Esophagus muscularis mucosa (tissue), 4 donors: ENCODE data around the gene VAMP8. TPM values are rescaled to one million over a fixed set of nuclear protein-coding genes. Genes with fewer than 3 reads are reported as not detected.
A peak's percentile ranks its signal among the peaks of the same experiment; 100 is the strongest.

ENCODE experiments used
- DNase-seq: peaks from one replicate; pipeline ENCODE4 v3.0.0-alpha.2; 2017; ENCODE audit errors: extremely low spot score
- H3K27ac ChIP-seq, 4 donors: fragments of 200-600 bp; sonication (generic); replicated peaks in 1 of 4; 1 replicate in 3 of 4; 2 replicates in 1 of 4; pipeline ENCODE4 v1.5.1; 2016 to 2019; ENCODE audit warnings: mild to moderate bottlenecking in 1 of 4
- H3K27me3 ChIP-seq, 4 donors: fragments of 200-600 bp; sonication (generic); one replicate each; pipeline versions ENCODE4 v1.5.1 to v1.6.0; 2016 to 2019
- H3K36me3 ChIP-seq, 4 donors: fragments of 200-600 bp; sonication (generic); one replicate each; pipeline ENCODE4 v1.5.1; 2016 to 2019
- H3K4me1 ChIP-seq, 4 donors: fragments of 200-600 bp; sonication (generic); one replicate each; pipeline ENCODE4 v1.5.1; 2016 to 2019
- H3K4me3 ChIP-seq, 4 donors: fragments of 200-600 bp; sonication (generic); 1 replicate in 2 of 4; 2 replicates in 2 of 4; pipeline ENCODE4 v1.5.1; 2016 to 2019; ENCODE audit warnings: mild to moderate bottlenecking in 4 of 4, moderate library complexity in 1 of 4
- H3K9me3 ChIP-seq, 4 donors: fragments of 200-600 bp; sonication (generic); 1 replicate in 3 of 4; 2 replicates in 1 of 4; pipeline ENCODE4 v1.5.1; 2016 to 2019
- EP300 ChIP-seq: sonication (generic); formaldehyde crosslinking; IDR thresholded peaks from one replicate; pipeline ENCODE4 v1.6.1; 2017; ENCODE audit warnings: antibody characterized with exemption
- POLR2A ChIP-seq: fragments of 450-650 bp; IDR thresholded peaks from one replicate; pipeline ENCODE4 v1.6.1; 2017; ENCODE audit warnings: antibody characterized with exemption, moderate library complexity, mild to moderate bottlenecking, low read depth
- POLR2AphosphoS5 ChIP-seq, 2 donors: sonication (generic); formaldehyde crosslinking; IDR thresholded peaks; one replicate each; pipeline ENCODE4 v1.6.1; 2017; ENCODE audit warnings: antibody characterized with exemption in 2 of 2
- WGBS: methylation state at CpG from one replicate; pipeline ENCODE4 v1.1.5; 2018; 5-methylcytosine and 5-hydroxymethylcytosine counted together
- intact Hi-C: fragments of 100-400 bp; cut with DNase I; formaldehyde crosslinking; loops from one replicate; pipeline ENCODE4 v1.15.1; 2023
- total RNA-seq, 4 donors: library from RNA; depleted of rRNA; stranded (reverse); fragments of >200 nt; gene quantifications; one replicate each; pipeline versions ENCODE4 v1.1.0 to v1.2.1, GENCODE V29; 2016
- TF ChIP-seq, protein P1 (sequence below), 3 experiments: fragments of 200-600 bp in 2 of 3; fragments of 450-650 bp in 1 of 3; sonication (generic) in 2 of 3; IDR thresholded peaks; one replicate each; pipeline ENCODE4 v1.5.1; 2017 to 2019; ENCODE audit warnings: antibody characterized with exemption in 3 of 3, mild to moderate bottlenecking in 2 of 3, moderate library complexity in 1 of 3

Gene VAMP8
- total RNA-seq, 4 donors from 2014 or later = 4.8 to 15.6 (median 8.3) TPM

- Histone ChIP-seq H3K27me3 (no peaks in the 10 kb centered on the region), H3K27ac (peak overlapping the region; percentile 88 to 97 (median 90)), H3K4me3 (peak overlapping the region; percentile 65 to 94 (median 80)), H3K36me3 (peaks cover 15 to 40% (median 34%) of the 10 kb centered on the region in 4 donors), H3K4me1 (peaks cover 51 to 63% (median 57%) of the 10 kb centered on the region in 4 donors), H3K9me3 (no peaks in the 10 kb centered on the region)
- no peak for DNase-seq
- TF ChIP-seq EP300 (no peak), POLR2AphosphoS5 (IDR thresholded peaks at IDR 0.05) (no peak), POLR2A (no peak)
- TF ChIP-seq, protein P1, sequence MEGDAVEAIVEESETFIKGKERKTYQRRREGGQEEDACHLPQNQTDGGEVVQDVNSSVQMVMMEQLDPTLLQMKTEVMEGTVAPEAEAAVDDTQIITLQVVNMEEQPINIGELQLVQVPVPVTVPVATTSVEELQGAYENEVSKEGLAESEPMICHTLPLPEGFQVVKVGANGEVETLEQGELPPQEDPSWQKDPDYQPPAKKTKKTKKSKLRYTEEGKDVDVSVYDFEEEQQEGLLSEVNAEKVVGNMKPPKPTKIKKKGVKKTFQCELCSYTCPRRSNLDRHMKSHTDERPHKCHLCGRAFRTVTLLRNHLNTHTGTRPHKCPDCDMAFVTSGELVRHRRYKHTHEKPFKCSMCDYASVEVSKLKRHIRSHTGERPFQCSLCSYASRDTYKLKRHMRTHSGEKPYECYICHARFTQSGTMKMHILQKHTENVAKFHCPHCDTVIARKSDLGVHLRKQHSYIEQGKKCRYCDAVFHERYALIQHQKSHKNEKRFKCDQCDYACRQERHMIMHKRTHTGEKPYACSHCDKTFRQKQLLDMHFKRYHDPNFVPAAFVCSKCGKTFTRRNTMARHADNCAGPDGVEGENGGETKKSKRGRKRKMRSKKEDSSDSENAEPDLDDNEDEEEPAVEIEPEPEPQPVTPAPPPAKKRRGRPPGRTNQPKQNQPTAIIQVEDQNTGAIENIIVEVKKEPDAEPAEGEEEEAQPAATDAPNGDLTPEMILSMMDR (IDR thresholded peaks at IDR 0.05) = no peak
- intact Hi-C loops = loop anchor here (5.0 kb wide), 2 partner anchors 33 to 48 kb away; partner anchors contain the start of gene GGCX
- 20% methylated on average over 9 of the region's 13 CpGs for WGBS
Observed at GRCh38 chr2:85594715-85595300, 17.4 kb downstream of the VAMP8 start.

DNA sequence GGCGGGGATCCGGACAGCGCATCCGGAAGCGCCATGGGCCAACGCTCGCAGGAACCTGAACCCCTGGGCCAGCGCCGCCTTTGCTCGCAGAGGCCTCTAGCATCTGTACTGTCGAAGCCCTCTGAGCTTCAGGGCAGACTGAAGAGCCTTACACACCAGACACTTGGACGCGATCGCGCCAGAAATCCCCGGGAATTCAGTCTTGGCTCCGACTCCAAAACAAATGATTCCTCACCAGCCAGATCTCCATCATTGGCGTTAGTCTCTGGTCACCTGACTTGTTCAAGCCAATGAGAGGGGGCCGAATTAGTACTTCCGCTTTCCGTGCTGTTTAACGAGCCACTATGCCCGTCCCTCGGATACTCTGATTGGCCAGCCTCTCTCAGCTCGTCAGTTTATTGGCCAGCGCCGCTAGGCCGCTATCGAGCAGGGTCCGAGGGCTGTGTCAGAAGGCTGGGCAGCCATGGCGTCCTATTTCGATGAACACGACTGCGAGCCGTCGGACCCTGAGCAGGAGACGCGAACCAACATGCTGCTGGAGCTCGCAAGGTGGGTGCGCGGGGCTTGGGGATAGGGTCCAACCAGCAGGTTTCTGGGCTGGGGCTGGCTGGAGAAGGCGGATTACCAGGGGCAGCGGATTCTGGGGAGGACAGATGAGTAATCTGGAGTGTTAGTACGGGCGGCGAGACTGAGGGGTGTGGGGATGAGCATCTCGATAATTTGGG is 18.1 kb downstream of the VAMP8 start, which contains the start of gene RNF181:
Gene RNF181 (plus strand): TSS at position 445 of the 725 bp plus-strand sequence. CDS start 19 bp downstream, at position 464.
- Histone ChIP-seq H3K9me3 (no peaks in the 10 kb centered on the region), H3K4me1 (peaks cover 44 to 61% (median 53%) of the 10 kb centered on the region in 4 donors), H3K36me3 (peaks cover 15 to 46% (median 41%) of the 10 kb centered on the region in 4 donors), H3K27ac (peak within 1 kb of the TSS; percentile 88 to 97 (median 90)), H3K27me3 (no peaks in the 10 kb centered on the region), H3K4me3 (peak within 1 kb of the TSS; percentile 65 to 94 (median 80))
- WGBS = under 1% methylated on average over 29 of the region's 47 CpGs
- intact Hi-C loops = loop anchor here (5.0 kb wide), 1 partner anchor 33 kb away; the partner anchor contains the start of gene GGCX
- peak; percentile 99 for DNase-seq
- TF ChIP-seq EP300 = no peak
- TF ChIP-seq POLR2AphosphoS5 (IDR thresholded peaks at IDR 0.05) = peak; percentile 87 to 97
- TF ChIP-seq POLR2A = peak; percentile 80
- TF ChIP-seq, protein P1 (IDR thresholded peaks at IDR 0.05) = no peak

DNA sequence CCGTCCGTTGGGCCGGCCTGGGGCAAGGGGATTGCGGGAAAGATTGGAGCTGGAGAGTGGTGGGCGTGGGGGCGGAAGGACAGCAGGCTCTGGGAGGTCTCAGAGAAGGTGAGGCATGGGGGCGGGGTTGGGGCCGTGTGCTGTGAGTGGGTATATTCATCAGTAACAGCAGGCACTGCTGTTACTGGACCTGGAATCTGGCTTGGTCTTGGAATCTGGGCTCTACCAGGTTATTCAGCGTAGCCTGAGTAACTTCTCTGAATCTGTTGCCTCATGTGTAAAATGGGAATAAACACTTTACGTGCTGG is 18.6 kb downstream of the VAMP8 start:
- WGBS = 4% methylated on average over 10 of the region's 10 CpGs
- H3K36me3 ChIP-seq = peaks cover 15 to 51% (median 46%) of the 10 kb centered on the region in 4 donors
- intact Hi-C loops = loop anchor here (5.0 kb wide), 1 partner anchor 34 kb away; the partner anchor contains the start of gene GGCX
- H3K4me1 ChIP-seq = peaks cover 40 to 60% (median 53%) of the 10 kb centered on the region in 4 donors
- no peaks in the 10 kb centered on the region for H3K27me3 ChIP-seq
- H3K9me3 ChIP-seq = no peaks in the 10 kb centered on the region
- peak overlapping the region; percentile 88 to 97 (median 90) for H3K27ac ChIP-seq
- peak overlapping the region; percentile 65 to 94 (median 80) for H3K4me3 ChIP-seq
- TF ChIP-seq POLR2AphosphoS5 (IDR thresholded peaks at IDR 0.05) (no peak), POLR2A (no peak), EP300 (no peak)
- TF ChIP-seq, protein P1 (IDR thresholded peaks at IDR 0.05) = no peak
- no peak for DNase-seq

DNA sequence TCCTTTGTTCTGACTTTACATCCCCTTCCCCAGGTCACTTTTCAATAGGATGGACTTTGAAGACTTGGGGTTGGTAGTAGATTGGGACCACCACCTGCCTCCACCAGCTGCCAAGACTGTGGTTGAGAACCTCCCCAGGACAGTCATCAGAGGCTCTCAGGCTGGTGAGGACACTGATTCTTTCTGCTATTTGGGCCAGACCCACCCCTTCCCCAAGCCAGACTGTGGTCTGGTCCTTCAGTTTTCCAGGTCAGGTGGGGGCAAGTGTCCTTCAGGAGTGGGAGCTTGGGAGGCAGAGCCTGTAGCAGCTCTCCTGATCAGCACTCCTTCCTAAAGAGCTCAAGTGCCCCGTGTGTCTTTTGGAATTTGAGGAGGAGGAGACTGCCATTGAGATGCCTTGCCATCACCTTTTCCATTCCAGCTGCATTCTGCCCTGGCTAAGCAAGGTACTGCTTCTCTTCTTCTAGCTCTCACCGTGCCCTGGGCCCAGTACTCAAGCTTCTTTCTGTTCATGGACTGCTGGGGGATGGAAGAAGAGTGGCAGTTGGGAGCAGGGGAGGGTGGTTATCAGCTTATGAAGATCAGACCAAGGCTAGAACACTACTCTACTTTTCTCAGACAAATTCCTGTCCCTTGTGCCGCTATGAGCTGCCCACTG is 19.2 kb downstream of the VAMP8 start:
- Histone ChIP-seq H3K27ac (peak overlapping the region; percentile 88 to 97 (median 90)), H3K27me3 (no peaks in the 10 kb centered on the region), H3K4me3 (peak overlapping the region; percentile 65 to 94 (median 80)), H3K4me1 (peaks cover 40 to 60% (median 53%) of the 10 kb centered on the region in 4 donors), H3K9me3 (no peaks in the 10 kb centered on the region), H3K36me3 (peaks cover 15 to 53% (median 48%) of the 10 kb centered on the region in 4 donors)
- 94% methylated on average over 2 of the region's 3 CpGs for WGBS
- DNase-seq = no peak
- TF ChIP-seq POLR2AphosphoS5 (IDR thresholded peaks at IDR 0.05) (no peak), EP300 (no peak), POLR2A (no peak)
- TF ChIP-seq, protein P1 (IDR thresholded peaks at IDR 0.05) = no peak
- intact Hi-C loops = loop anchor here (5.0 kb wide), 1 partner anchor 34 kb away; the partner anchor contains the start of gene GGCX
